ENCODE results near the gene NAA40.

NAA40 gene

DNA sequence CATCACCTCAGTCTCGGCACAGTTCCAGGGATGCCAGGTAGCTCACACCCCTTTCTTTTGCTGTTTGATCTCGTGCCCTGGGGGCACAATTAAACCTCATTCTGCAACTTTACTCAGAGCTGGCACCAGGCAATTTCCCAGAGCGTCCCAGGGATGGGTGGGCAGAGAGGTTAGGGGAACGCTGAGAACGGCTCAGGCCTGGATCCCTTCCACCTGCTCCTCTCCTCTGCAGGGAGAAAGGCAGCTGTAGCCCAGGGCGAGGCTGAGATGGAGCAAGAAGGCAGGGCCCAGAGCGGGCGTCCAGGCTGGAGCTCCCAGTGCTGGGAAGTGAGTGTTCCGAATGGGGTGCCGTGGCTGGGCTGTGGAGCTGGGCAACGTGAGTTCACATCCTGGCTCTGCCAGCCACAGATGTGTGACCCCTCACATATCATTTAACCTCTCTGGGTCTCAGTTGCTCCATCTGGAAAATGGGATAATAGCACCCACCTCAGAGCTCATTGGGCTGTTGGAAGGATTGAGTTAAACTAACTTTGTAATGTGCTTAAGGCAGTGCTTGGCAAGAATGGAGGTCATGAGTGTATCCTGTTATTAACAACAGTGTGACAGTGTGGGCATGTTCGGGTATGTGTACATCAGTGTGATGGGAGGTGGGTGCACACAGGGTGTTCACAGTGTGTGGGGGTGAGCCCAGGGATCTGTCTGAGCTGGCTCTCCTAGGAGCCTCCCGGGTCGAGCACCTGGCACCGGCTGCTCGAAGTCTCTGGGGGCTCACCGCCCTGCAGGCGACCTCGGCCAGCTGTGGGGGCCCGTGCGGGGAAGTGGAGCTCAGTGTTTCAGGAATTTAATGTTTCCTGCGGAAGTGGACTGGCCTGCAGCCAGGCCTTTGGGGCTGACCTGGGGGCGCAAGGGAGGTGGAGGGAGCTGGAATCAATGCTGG lies 63.0 kb downstream of the NAA40 start:
- TF ChIP-seq EZH2phosphoT487 (IDR thresholded peaks at IDR 0.05; ENCODE audit: low read length) (no peak), EZH2 (optimal IDR thresholded peaks at IDR 0.05; ENCODE audit: low read depth, low read length) (no peak), CTCF (IDR thresholded peaks at IDR 0.05; ENCODE audit: low read length) (no peak)
- Histone ChIP-seq H4K20me1 (ENCODE audit: insufficient read depth, low read length) (no peaks in the 10 kb centered on the region), H3K27me3 (replicated peaks; ENCODE audit: insufficient read depth, low read length) (peaks cover 7% of the 10 kb centered on the region), H2AFZ (ENCODE audit: low read length) (no peak overlapping the region), H3K4me2 (ENCODE audit: low read depth, low read length) (no peak overlapping the region), H3K4me1 (ENCODE audit: low read length) (no peaks in the 10 kb centered on the region), H3K4me3 (ENCODE audit: low read length) (no peak overlapping the region), H3K36me3 (replicated peaks; ENCODE audit: insufficient read depth, low read length) (no peaks in the 10 kb centered on the region; the same call in 1 of the 2 replicates), H3F3A (ENCODE audit: insufficient read depth, low read length) (no peaks in the 10 kb centered on the region), H3K9me2 (replicated peaks; ENCODE audit: insufficient read depth, low read length) (no peaks in the 10 kb centered on the region), H3K9ac (ENCODE audit: low read length) (no peak overlapping the region), H3K27ac (ENCODE audit: low read length) (no peak overlapping the region), H3K79me2 (ENCODE audit: low read length) (no peaks in the 10 kb centered on the region), H3K9me3 (replicated peaks; ENCODE audit: insufficient read depth, low read length) (no peaks in the 10 kb centered on the region)
- no peak for DNase-seq

DNA sequence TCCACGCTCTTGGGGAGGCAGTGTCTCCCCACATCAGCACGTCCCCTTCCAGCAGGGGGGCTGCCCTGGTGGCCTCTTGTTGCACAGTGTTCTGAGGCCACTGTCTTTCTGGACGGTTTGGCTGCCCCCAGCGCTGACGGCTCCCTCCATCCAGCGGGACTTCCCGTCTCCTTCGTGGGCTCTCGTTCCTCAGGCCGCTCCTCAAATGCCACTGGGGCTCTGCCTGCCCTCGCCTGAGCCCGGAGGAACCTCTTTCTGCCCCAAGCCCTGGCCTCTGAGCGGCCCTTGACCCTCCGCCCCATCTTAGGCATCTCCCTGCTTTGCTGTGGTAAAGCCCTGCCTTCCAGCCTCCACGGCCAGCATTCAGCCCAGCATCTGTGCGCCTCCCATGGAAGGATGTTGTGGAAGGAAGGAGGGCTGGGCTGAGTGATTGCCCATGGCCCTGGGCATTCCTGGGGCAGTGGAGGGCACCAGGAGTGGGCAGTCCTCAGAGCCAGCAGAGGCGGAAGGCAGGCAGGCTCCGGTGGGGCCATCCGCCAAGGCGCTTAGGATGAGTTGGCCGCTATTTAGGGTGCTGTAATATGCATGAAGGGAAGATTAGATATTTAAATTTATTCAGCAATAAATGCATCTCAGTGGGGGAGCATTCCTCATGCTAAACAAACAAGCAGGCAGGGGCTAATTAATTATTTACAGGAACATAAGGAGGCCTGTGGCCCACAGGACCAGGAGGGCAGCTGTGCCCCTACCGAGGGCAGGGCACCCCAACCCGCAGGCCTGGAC lies 65.2 kb downstream of the NAA40 start:
- Histone ChIP-seq H3K27ac (ENCODE audit: low read length) (no peak overlapping the region), H3K27me3 (replicated peaks; ENCODE audit: insufficient read depth, low read length) (peaks cover 26% of the 10 kb centered on the region), H3K4me3 (ENCODE audit: low read length) (no peak overlapping the region), H3K4me2 (ENCODE audit: low read depth, low read length) (no peak overlapping the region), H3F3A (ENCODE audit: insufficient read depth, low read length) (no peaks in the 10 kb centered on the region), H3K79me2 (ENCODE audit: low read length) (no peaks in the 10 kb centered on the region), H2AFZ (ENCODE audit: low read length) (no peak overlapping the region), H3K9me2 (replicated peaks; ENCODE audit: insufficient read depth, low read length) (no peaks in the 10 kb centered on the region), H4K20me1 (ENCODE audit: insufficient read depth, low read length) (no peaks in the 10 kb centered on the region), H3K4me1 (ENCODE audit: low read length) (no peaks in the 10 kb centered on the region), H3K9me3 (replicated peaks; ENCODE audit: insufficient read depth, low read length) (no peaks in the 10 kb centered on the region), H3K9ac (ENCODE audit: low read length) (no peak overlapping the region), H3K36me3 (replicated peaks; ENCODE audit: insufficient read depth, low read length) (no peaks in the 10 kb centered on the region)
- DNase-seq, result no peak
- no peak for TF ChIP-seq EZH2 (optimal IDR thresholded peaks at IDR 0.05; ENCODE audit: low read depth, low read length)
- TF ChIP-seq EZH2phosphoT487 (IDR thresholded peaks at IDR 0.05; ENCODE audit: low read length), result no peak
- no peak for TF ChIP-seq CTCF (IDR thresholded peaks at IDR 0.05; ENCODE audit: low read length)

DNA sequence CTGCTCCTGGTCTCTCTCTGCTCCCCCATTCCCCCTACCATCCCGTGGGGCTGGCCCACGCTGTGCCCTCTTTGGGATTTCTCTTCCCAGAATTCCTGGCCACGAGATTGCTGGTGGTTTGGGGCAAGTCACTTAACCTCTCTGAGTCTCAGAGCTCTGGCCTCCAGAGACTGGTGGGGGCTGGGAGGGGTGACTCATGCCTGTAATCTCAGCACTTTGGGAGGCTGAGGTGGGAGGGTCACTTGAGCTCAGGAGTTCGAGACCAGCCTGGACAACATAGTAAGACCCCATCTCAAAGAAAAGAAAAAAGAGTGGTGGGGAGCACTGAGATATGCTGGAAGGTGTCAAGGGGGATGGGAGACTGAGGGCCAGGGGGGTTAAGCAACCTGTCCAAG lies 65.8 kb downstream of the NAA40 start:
- Histone ChIP-seq H3K36me3 (replicated peaks; ENCODE audit: insufficient read depth, low read length) (no peaks in the 10 kb centered on the region), H3K27me3 (replicated peaks; ENCODE audit: insufficient read depth, low read length) (peaks cover 30% of the 10 kb centered on the region), H3F3A (ENCODE audit: insufficient read depth, low read length) (no peaks in the 10 kb centered on the region), H3K9ac (ENCODE audit: low read length) (no peak overlapping the region), H3K4me1 (ENCODE audit: low read length) (no peaks in the 10 kb centered on the region), H3K9me3 (replicated peaks; ENCODE audit: insufficient read depth, low read length) (no peaks in the 10 kb centered on the region), H2AFZ (ENCODE audit: low read length) (no peak overlapping the region), H3K27ac (ENCODE audit: low read length) (no peak overlapping the region), H3K4me3 (ENCODE audit: low read length) (no peak overlapping the region), H3K79me2 (ENCODE audit: low read length) (no peaks in the 10 kb centered on the region), H4K20me1 (ENCODE audit: insufficient read depth, low read length) (no peaks in the 10 kb centered on the region), H3K4me2 (ENCODE audit: low read depth, low read length) (no peak overlapping the region), H3K9me2 (replicated peaks; ENCODE audit: insufficient read depth, low read length) (no peaks in the 10 kb centered on the region)
- DNase-seq, result no peak
- TF ChIP-seq EZH2 (optimal IDR thresholded peaks at IDR 0.05; ENCODE audit: low read depth, low read length) (no peak), CTCF (IDR thresholded peaks at IDR 0.05; ENCODE audit: low read length) (no peak), EZH2phosphoT487 (IDR thresholded peaks at IDR 0.05; ENCODE audit: low read length) (no peak)
